IMR-90 (cell line): Measurements from ENCODE around the gene KLHDC2. TPM values are rescaled to one million over a fixed set of nuclear protein-coding genes. Genes with fewer than 3 reads are reported as not detected.

Experiments
- ATAC-seq: fragments of 200-7000 bp; cut with Tn5 transposase; 2 replicates; pipeline ENCODE4 v1.9.1; 2020; ENCODE audit warnings: low read depth, mild to moderate bottlenecking, moderate library complexity
- BruUV-seq: library from RNA; stranded (reverse); fragments of 400-500 nt; replicated peaks from 2 replicates; lab custom pipeline; 2021; lab: Mats Ljungman, UMichigan
- CTCF ChIA-PET: fragments of 300-600 bp; formaldehyde crosslinking; extraction: SDS; loops from one replicate; lab custom pipeline; 2021; ENCODE audit warnings: antibody characterized with exemption; lab: Yijun Ruan, JAX
- POLR2A ChIA-PET: fragments of 300-600 bp; sonication (Branson Sonifier 250); formaldehyde crosslinking; loops from one replicate; lab custom pipeline; 2022; ENCODE audit warnings: antibody characterized with exemption; ENCODE audit not compliant: unreplicated experiment; lab: Charles Lee
- DNase-seq: peaks from one replicate; pipeline ENCODE4 v3.0.0; 2013
- H2AFZ ChIP-seq: replicated peaks from 2 replicates; pipeline ENCODE3; 2013; ENCODE audit warnings: low read length, mild to moderate bottlenecking; ENCODE audit not compliant: poor library complexity
- H2AK5ac ChIP-seq: 2 replicates; pipeline ENCODE4 v1.6.1; 2013; ENCODE audit warnings: low read depth, low read length, inconsistent platforms
- H2AK9ac ChIP-seq: replicated peaks from 2 replicates; pipeline ENCODE3; 2013; ENCODE audit warnings: mild to moderate bottlenecking, low read depth, low read length, moderate library complexity; ENCODE audit not compliant: poor library complexity
- H2BK120ac ChIP-seq: 2 replicates; pipeline ENCODE4 v1.6.1; 2013; ENCODE audit warnings: low read depth, low read length, inconsistent platforms
- H2BK15ac ChIP-seq: 3 replicates; pipeline ENCODE4 v1.6.1; 2013; ENCODE audit warnings: low read depth, low read length, inconsistent platforms
- H2BK20ac ChIP-seq: 2 replicates; pipeline ENCODE4 v1.6.1; 2013; ENCODE audit warnings: low read depth, mild to moderate bottlenecking, inconsistent platforms, low read length, moderate library complexity
- H2BK5ac ChIP-seq: 2 replicates; pipeline ENCODE4 v1.6.1; 2013; ENCODE audit warnings: mild to moderate bottlenecking, low read depth, low read length, inconsistent platforms; ENCODE audit not compliant: poor library complexity, severe bottlenecking
- H3K14ac ChIP-seq: replicated peaks from 2 replicates; pipeline ENCODE4 v1.6.1; 2013; ENCODE audit warnings: low read depth, low read length, inconsistent platforms
- H3K18ac ChIP-seq: 2 replicates; pipeline ENCODE4 v1.6.1; 2013; ENCODE audit warnings: low read depth, low read length, control low read depth
- H3K23ac ChIP-seq: 2 replicates; pipeline ENCODE4 v1.6.1; 2013; ENCODE audit warnings: low read depth, low read length, inconsistent platforms
- H3K27ac ChIP-seq: 2 replicates; pipeline ENCODE4 v1.5.1; 2013; ENCODE audit warnings: mild to moderate bottlenecking, control low read depth, low read length; ENCODE audit not compliant: insufficient read depth
- H3K27me3 ChIP-seq: 2 replicates; pipeline ENCODE4 v1.6.1; 2013; ENCODE audit warnings: low read length; ENCODE audit not compliant: control insufficient read depth, insufficient read depth
- H3K36me3 ChIP-seq: 2 replicates; pipeline ENCODE4 v1.6.1; 2013; ENCODE audit warnings: low read length, mixed read lengths; ENCODE audit not compliant: control insufficient read depth, insufficient read depth
- H3K4ac ChIP-seq: 2 replicates; pipeline ENCODE4 v1.6.1; 2013; ENCODE audit warnings: low read depth, low read length, inconsistent platforms
- H3K4me1 ChIP-seq: 2 replicates; pipeline ENCODE4 v1.6.1; 2013; ENCODE audit warnings: low read length, mixed read lengths; ENCODE audit not compliant: control insufficient read depth, insufficient read depth
- H3K4me2 ChIP-seq: 2 replicates; pipeline ENCODE4 v1.6.1; 2013; ENCODE audit warnings: low read depth, mild to moderate bottlenecking, control low read depth, low read length, moderate library complexity
- H3K4me3 ChIP-seq: 2 replicates; pipeline ENCODE4 v1.5.1; 2013; ENCODE audit warnings: low read depth, mild to moderate bottlenecking, control low read depth, low read length, moderate library complexity; ENCODE audit not compliant: insufficient read depth
- H3K56ac ChIP-seq: 2 replicates; pipeline ENCODE4 v1.6.1; 2013; ENCODE audit warnings: low read length, inconsistent platforms; ENCODE audit not compliant: insufficient read depth; ENCODE audit errors: extremely low read depth
- H3K79me1 ChIP-seq, 2 experiments: 2 replicates each; pipeline ENCODE4 v1.6.1; 2013; ENCODE audit warnings: low read length in 2 of 2, inconsistent platforms in 1 of 2, low read depth in 1 of 2
- H3K9ac ChIP-seq: 2 replicates; pipeline ENCODE4 v1.6.1; 2013; ENCODE audit warnings: low read depth, low read length, control low read depth
- H3K9me1 ChIP-seq: 2 replicates; pipeline ENCODE4 v1.6.1; 2013; ENCODE audit warnings: low read length, inconsistent platforms; ENCODE audit not compliant: insufficient read depth
- H3K9me3 ChIP-seq: 2 replicates; pipeline ENCODE4 v1.6.1; 2013; ENCODE audit warnings: low read length; ENCODE audit not compliant: control insufficient read depth, insufficient read depth
- H4K20me1 ChIP-seq: 2 replicates; pipeline ENCODE4 v1.6.1; 2013; ENCODE audit warnings: low read length, inconsistent platforms; ENCODE audit not compliant: insufficient read depth
- H4K5ac ChIP-seq: 2 replicates; pipeline ENCODE4 v1.6.1; 2013; ENCODE audit warnings: mild to moderate bottlenecking, low read depth, low read length, control low read depth
- H4K8ac ChIP-seq, 2 experiments: 2 replicates each; pipeline ENCODE4 v1.6.1; 2013; ENCODE audit warnings: low read depth in 2 of 2, low read length in 2 of 2, control low read depth in 1 of 2, inconsistent platforms in 1 of 2
- H4K91ac ChIP-seq: 2 replicates; pipeline ENCODE4 v1.6.1; 2013; ENCODE audit warnings: low read depth, low read length, inconsistent platforms; ENCODE audit not compliant: insufficient read depth
- MAZ ChIP-seq: IDR thresholded peaks from 2 replicates; pipeline ENCODE4 v1.6.1; 2012; ENCODE audit warnings: low read depth, mild to moderate bottlenecking, low read length, improper control_type of control experiment, moderate library complexity, borderline replicate concordance
- MXI1 ChIP-seq: IDR thresholded peaks from 2 replicates; pipeline ENCODE4 v1.6.1; 2012; ENCODE audit warnings: low read depth, mild to moderate bottlenecking, low read length, moderate library complexity, borderline replicate concordance
- WGBS, 2 experiments: methylation state at CpG; one replicate each; pipeline versions ENCODE4 v1.1.5 to v1.1.7; 2013; ENCODE audit warnings: missing lambda C conversion rate in 2 of 2; ENCODE audit not compliant: insufficient read length in 1 of 2; ENCODE audit errors: extremely low coverage in 2 of 2; 5-methylcytosine and 5-hydroxymethylcytosine counted together
- dilution Hi-C: fragments of 300-500 bp; cut with HindIII; formaldehyde crosslinking; loops from one replicate; pipeline ENCODE4 v1.14.3; 2018; ENCODE audit warnings: low sequenced_read_pairs; ENCODE audit not compliant: unreplicated experiment
- in situ Hi-C: fragments of 300-500 bp; cut with MboI; formaldehyde crosslinking; loops from 3 replicates; pipeline ENCODE4 v1.14.3; 2019; ENCODE audit warnings: low sequenced_read_pairs, inconsistent platforms, mixed read lengths
- intact Hi-C: fragments of 100-400 bp; cut with micrococcal nuclease; formaldehyde crosslinking; loops from 2 replicates; pipeline ENCODE4 v1.10.0; 2022
- polyA plus RNA-seq, 3 experiments: library from polyadenylated mRNA; depleted of rRNA; stranded (reverse); fragments of >200 nt; gene quantifications; 2 replicates each; pipeline ENCODE4 v1.2.3, GENCODE V29; 2012; ENCODE audit warnings: low replicate concordance in 1 of 3
- total RNA-seq: library from RNA; depleted of rRNA; stranded (reverse); fragments of >200 nt; gene quantifications from 2 replicates; pipeline ENCODE4 v1.2.3, GENCODE V29; 2012
- TF ChIP-seq, protein P1 (sequence below): fragments of 150-350 bp; IDR thresholded peaks from 2 replicates; pipeline ENCODE4 v1.6.1; 2017; ENCODE audit warnings: mild to moderate bottlenecking, antibody characterized with exemption, low read length, low read depth

KLHDC2 gene
- total and polyA plus RNA-seq, 2 of the 4 experiments (the other 2 are of a cell fraction), result 29.2 to 41.8 TPM

DNA sequence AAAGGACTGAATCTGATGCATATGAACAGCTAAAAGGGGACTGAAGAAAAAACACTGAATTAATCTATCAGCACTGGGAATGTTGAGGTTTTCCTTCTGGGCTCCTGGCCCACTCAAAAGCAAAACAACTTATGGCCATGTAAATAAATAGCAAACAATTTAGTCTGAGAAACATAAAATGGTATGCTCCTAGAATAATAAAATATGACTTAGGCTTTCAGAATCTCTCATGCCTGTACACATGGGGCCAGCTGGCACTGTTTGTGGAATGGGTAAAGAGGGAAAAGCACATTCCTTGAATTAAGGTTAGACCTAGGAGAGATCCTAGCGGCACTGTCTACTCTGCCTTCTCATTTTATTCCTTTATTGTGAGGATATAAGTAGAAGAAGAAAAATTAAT, 6.2 kb downstream of the KLHDC2 start:
- Histone ChIP-seq H2BK15ac (no peak overlapping the region), H3K27ac (no peak overlapping the region), H2BK120ac (no peak overlapping the region), H4K91ac (no peak overlapping the region), H3K9ac (no peak overlapping the region), H3K18ac (no peak overlapping the region), H2AK9ac (no peak overlapping the region), H3K79me1 (peaks cover 14 to 21% of the 10 kb centered on the region in 2 experiments), H3K4me2 (no peak overlapping the region), H3K36me3 (peaks cover 18% of the 10 kb centered on the region), H2BK20ac (no peak overlapping the region), H4K5ac (no peak overlapping the region), H3K4ac (no peak overlapping the region), H3K23ac (no peak overlapping the region), H2BK5ac (no peak overlapping the region), H3K4me1 (peaks cover 7% of the 10 kb centered on the region), H3K27me3 (no peaks in the 10 kb centered on the region), H3K56ac (no peak overlapping the region), H4K8ac (no peak overlapping the region), H3K9me3 (no peaks in the 10 kb centered on the region), H4K20me1 (peaks cover 11% of the 10 kb centered on the region; the same call in 1 of the 2 replicates), H3K4me3 (no peak overlapping the region), H3K14ac (no peak overlapping the region), H2AFZ (no peak overlapping the region), H2AK5ac (no peak overlapping the region), H3K9me1 (peaks cover 5% of the 10 kb centered on the region)
- intact Hi-C loops, result loop anchor here (1.0 kb wide), 1 partner anchor 140 kb away; no protein-coding TSS in a partner anchor
- WGBS, 2 experiments, result no CpG with 5 or more reads among the region's 1 CpG
- TF ChIP-seq MAZ (no peak), MXI1 (no peak)
- TF ChIP-seq, protein P1, sequence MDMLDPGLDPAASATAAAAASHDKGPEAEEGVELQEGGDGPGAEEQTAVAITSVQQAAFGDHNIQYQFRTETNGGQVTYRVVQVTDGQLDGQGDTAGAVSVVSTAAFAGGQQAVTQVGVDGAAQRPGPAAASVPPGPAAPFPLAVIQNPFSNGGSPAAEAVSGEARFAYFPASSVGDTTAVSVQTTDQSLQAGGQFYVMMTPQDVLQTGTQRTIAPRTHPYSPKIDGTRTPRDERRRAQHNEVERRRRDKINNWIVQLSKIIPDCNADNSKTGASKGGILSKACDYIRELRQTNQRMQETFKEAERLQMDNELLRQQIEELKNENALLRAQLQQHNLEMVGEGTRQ, result no peak
- DNase-seq (peak; percentile 40), ATAC-seq (peak; percentile 65)
- no TSS peak for BruUV-seq
- in situ Hi-C loops, result loop anchor here (25.0 kb wide), 1 partner anchor 312 kb away; no protein-coding TSS in a partner anchor
- ChIA-PET POLR2A (no interaction called here), CTCF (no interaction called here)
- dilution Hi-C loops, result no loop called here
